Glutamatergic neuron (in vitro differentiated cells): ENCODE data around the gene KIF6. TPM values are rescaled to one million over a fixed set of nuclear protein-coding genes. Genes with fewer than 3 reads are reported as not detected.

Source experiments
- DNase-seq: peaks from one replicate; pipeline ENCODE4 v3.0.0; 2022
- H3K27ac Mint-ChIP-seq: one replicate; pipeline ENCODE4 v1.8.0; 2020; ENCODE audit warnings: mild to moderate bottlenecking, mixed read lengths, inconsistent platforms; ENCODE audit not compliant: unreplicated experiment
- H3K27me3 Mint-ChIP-seq: one replicate; pipeline ENCODE4 v1.8.0; 2020; ENCODE audit warnings: mild to moderate bottlenecking, moderate library complexity, mixed read lengths, inconsistent platforms; ENCODE audit not compliant: unreplicated experiment
- H3K36me3 Mint-ChIP-seq: one replicate; pipeline ENCODE4 v1.8.0; 2020; ENCODE audit warnings: mild to moderate bottlenecking, mixed read lengths, inconsistent platforms; ENCODE audit not compliant: unreplicated experiment
- H3K4me1 Mint-ChIP-seq: one replicate; pipeline ENCODE4 v1.8.0; 2020; ENCODE audit warnings: mild to moderate bottlenecking, low read depth, mixed read lengths, inconsistent platforms; ENCODE audit not compliant: unreplicated experiment
- H3K4me3 Mint-ChIP-seq: one replicate; pipeline ENCODE4 v1.8.0; 2020; ENCODE audit warnings: mild to moderate bottlenecking, mixed read lengths, inconsistent platforms; ENCODE audit not compliant: unreplicated experiment
- H3K9me3 Mint-ChIP-seq: one replicate; pipeline ENCODE4 v1.8.0; 2020; ENCODE audit warnings: mild to moderate bottlenecking, moderate library complexity, mixed read lengths, inconsistent platforms; ENCODE audit not compliant: unreplicated experiment
- CTCF ChIP-seq: fragments of 200-600 bp; sonication (generic); IDR thresholded peaks from one replicate; pipeline ENCODE4 v1.5.0; 2021; ENCODE audit not compliant: partially characterized antibody, unreplicated experiment
- total RNA-seq: library from RNA; stranded (reverse); fragmentation: NEBNext Ultra II Directional; extraction: Animal tissue kit (Norgen Biotek cat#: 25700); gene quantifications from one replicate; pipeline ENCODE4 v1.2.1, GENCODE V29; 2021; ENCODE audit not compliant: unreplicated experiment

The KIF6 gene
- total RNA-seq, 1 donor from 2014 or later = 1.1 TPM

GRCh38 chr6:39426073-39426456 lies 299.1 kb downstream of the KIF6 start:
- TF ChIP-seq CTCF = no peak
- H3K36me3 Mint-ChIP-seq = no peaks in the 10 kb centered on the region
- DNase-seq = no peak
- H3K4me1 Mint-ChIP-seq = no peaks in the 10 kb centered on the region
- no peak overlapping the region for H3K4me3 Mint-ChIP-seq
- H3K27ac Mint-ChIP-seq = no peak overlapping the region
- no peaks in the 10 kb centered on the region for H3K27me3 Mint-ChIP-seq
- no peaks in the 10 kb centered on the region for H3K9me3 Mint-ChIP-seq

- Mint-ChIP-seq H3K9me3 (no peaks in the 10 kb centered on the region), H3K27me3 (no peaks in the 10 kb centered on the region), H3K27ac (no peak overlapping the region), H3K4me3 (no peak overlapping the region), H3K4me1 (no peaks in the 10 kb centered on the region), H3K36me3 (no peaks in the 10 kb centered on the region)
- TF ChIP-seq CTCF = no peak
- DNase-seq = no peak
Measured at GRCh38 chr6:39425346-39426072, 299.7 kb downstream of the KIF6 start.

- no peak overlapping the region for H3K27ac Mint-ChIP-seq
- no peaks in the 10 kb centered on the region for H3K27me3 Mint-ChIP-seq
- DNase-seq = no peak
- no peaks in the 10 kb centered on the region for H3K9me3 Mint-ChIP-seq
- no peaks in the 10 kb centered on the region for H3K36me3 Mint-ChIP-seq
- no peaks in the 10 kb centered on the region for H3K4me1 Mint-ChIP-seq
- no peak for TF ChIP-seq CTCF
- no peak overlapping the region for H3K4me3 Mint-ChIP-seq
Measured at GRCh38 chr6:39424831-39425230, 300.4 kb downstream of the KIF6 start.

GRCh38 chr6:39422238-39422637 lies 303.0 kb downstream of the KIF6 start:
- H3K27ac Mint-ChIP-seq = no peak overlapping the region
- H3K4me3 Mint-ChIP-seq = no peak overlapping the region
- DNase-seq = no peak
- no peaks in the 10 kb centered on the region for H3K27me3 Mint-ChIP-seq
- H3K9me3 Mint-ChIP-seq = no peaks in the 10 kb centered on the region
- no peak for TF ChIP-seq CTCF
- no peaks in the 10 kb centered on the region for H3K4me1 Mint-ChIP-seq
- H3K36me3 Mint-ChIP-seq = no peaks in the 10 kb centered on the region

GRCh38 chr6:39421383-39422225 lies 303.6 kb downstream of the KIF6 start:
- Mint-ChIP-seq H3K4me3 (no peak overlapping the region), H3K27me3 (no peaks in the 10 kb centered on the region), H3K27ac (no peak overlapping the region), H3K4me1 (no peaks in the 10 kb centered on the region), H3K9me3 (no peaks in the 10 kb centered on the region), H3K36me3 (no peaks in the 10 kb centered on the region)
- no peak for DNase-seq
- no peak for TF ChIP-seq CTCF
